Chondrocyte (in vitro differentiated cells): Measurements from ENCODE around the gene DEFB113. TPM values are rescaled to one million over a fixed set of nuclear protein-coding genes. Genes with fewer than 3 reads are reported as not detected.

ENCODE experiments used
- DNase-seq: peaks from one replicate; pipeline ENCODE4 v3.0.0; 2021; ENCODE audit warnings: mixed read lengths, low spot score
- H3K27ac Mint-ChIP-seq: one replicate; pipeline ENCODE4 v1.8.0; 2021; ENCODE audit warnings: mild to moderate bottlenecking, moderate library complexity, mixed read lengths; ENCODE audit not compliant: unreplicated experiment
- H3K27me3 Mint-ChIP-seq: 2 replicates; pipeline ENCODE4 v1.8.0; 2021; ENCODE audit warnings: low read depth, mixed read lengths
- H3K36me3 Mint-ChIP-seq: 2 replicates; pipeline ENCODE4 v1.8.0; 2021; ENCODE audit warnings: low read depth, mixed read lengths
- H3K4me1 Mint-ChIP-seq: 2 replicates; pipeline ENCODE4 v1.8.0; 2021; ENCODE audit warnings: low read depth, mild to moderate bottlenecking, mixed read lengths
- H3K4me3 Mint-ChIP-seq: one replicate; pipeline ENCODE4 v1.8.0; 2021; ENCODE audit warnings: mild to moderate bottlenecking, moderate library complexity, mixed read lengths; ENCODE audit not compliant: unreplicated experiment
- H3K9me3 Mint-ChIP-seq: 2 replicates; pipeline ENCODE4 v1.8.0; 2021; ENCODE audit warnings: low read depth, mixed read lengths
- total RNA-seq: library from RNA; stranded (reverse); gene quantifications from 3 replicates; pipeline ENCODE4 v1.2.1, GENCODE V29; 2021
- TF ChIP-seq, protein P1 (sequence below): fragments of 200-600 bp; sonication (generic); IDR thresholded peaks from 2 replicates; pipeline ENCODE4 v1.5.0; 2021; ENCODE audit warnings: antibody characterized with exemption, mild to moderate bottlenecking, moderate library complexity

Gene DEFB113
- total RNA-seq, 1 donor from 2014 or later: not detected

DNA sequence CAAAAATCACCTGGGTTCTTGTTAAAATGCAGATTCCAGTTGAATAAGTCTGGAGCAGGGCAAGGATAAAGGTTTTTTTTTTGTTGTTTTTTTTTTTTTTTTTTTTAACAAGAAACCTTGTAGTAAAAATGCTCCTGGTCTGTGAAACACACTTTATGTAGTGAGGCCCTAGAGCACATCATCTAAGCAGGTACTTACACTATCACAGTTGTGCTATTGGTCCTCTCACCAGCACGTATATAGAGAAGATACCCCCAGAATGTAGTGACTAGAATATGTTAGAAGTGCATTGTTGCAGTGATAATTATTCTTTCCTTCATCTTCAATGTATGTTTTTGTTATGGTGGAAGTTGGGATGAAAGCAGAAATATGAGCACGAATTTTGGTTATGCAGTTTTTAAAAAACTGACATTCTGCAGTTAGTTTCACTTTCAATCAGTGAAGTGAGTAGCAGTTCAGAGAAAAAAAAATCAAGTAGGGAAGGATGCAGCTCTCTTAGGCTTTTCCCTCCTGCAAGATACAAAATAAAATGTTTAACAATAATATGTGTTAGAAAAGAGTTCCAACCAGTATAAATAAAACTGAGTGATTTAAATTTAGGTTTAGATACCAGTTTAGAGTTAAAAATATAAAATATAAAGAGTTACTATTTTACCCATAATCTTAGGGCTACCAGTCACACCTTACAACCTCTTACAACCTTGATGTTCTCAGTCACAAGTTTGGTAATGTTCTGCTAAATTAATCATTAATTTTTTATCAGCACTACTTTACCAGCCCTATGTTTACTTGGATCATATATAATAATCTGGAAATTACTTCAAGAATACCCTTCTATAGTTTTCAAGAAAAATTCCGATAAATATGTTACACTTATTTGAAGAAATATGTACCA lies 9.2 kb upstream of the DEFB113 start:
- Mint-ChIP-seq H3K4me1 (no peaks in the 10 kb centered on the region), H3K27ac (no peak overlapping the region)
- TF ChIP-seq, protein P1, sequence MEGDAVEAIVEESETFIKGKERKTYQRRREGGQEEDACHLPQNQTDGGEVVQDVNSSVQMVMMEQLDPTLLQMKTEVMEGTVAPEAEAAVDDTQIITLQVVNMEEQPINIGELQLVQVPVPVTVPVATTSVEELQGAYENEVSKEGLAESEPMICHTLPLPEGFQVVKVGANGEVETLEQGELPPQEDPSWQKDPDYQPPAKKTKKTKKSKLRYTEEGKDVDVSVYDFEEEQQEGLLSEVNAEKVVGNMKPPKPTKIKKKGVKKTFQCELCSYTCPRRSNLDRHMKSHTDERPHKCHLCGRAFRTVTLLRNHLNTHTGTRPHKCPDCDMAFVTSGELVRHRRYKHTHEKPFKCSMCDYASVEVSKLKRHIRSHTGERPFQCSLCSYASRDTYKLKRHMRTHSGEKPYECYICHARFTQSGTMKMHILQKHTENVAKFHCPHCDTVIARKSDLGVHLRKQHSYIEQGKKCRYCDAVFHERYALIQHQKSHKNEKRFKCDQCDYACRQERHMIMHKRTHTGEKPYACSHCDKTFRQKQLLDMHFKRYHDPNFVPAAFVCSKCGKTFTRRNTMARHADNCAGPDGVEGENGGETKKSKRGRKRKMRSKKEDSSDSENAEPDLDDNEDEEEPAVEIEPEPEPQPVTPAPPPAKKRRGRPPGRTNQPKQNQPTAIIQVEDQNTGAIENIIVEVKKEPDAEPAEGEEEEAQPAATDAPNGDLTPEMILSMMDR: no peak

DNA sequence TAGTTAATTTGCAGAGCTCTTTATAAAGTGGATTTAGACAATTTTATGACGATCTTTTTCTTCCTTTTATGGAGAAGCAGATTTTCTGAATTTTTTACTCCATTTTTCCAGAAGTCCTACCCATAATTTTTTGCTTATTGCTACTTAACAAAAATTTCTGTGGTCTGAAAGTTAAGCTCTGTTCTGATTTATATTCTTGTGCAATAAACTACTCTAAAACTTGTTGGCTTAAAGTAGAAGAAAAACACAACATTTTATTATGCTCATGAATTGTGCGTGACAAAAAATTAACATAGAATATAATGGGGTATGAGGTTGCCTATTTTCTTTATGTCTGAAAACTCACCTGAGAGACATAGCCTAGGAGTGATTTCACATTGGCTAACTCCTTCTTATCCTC lies 2.6 kb downstream of the DEFB113 start:
- DNase-seq: no peak
- Mint-ChIP-seq H3K27me3 (peaks cover 16% of the 10 kb centered on the region), H3K9me3 (no peaks in the 10 kb centered on the region), H3K4me3 (no peak overlapping the region), H3K27ac (no peak overlapping the region), H3K36me3 (no peaks in the 10 kb centered on the region), H3K4me1 (no peaks in the 10 kb centered on the region)
- TF ChIP-seq, protein P1: no peak

More for the DNA sequence above, 9.2 kb upstream of the DEFB113 start:
- Mint-ChIP-seq H3K36me3 (no peaks in the 10 kb centered on the region), H3K27me3 (peaks cover 9% of the 10 kb centered on the region), H3K9me3 (peaks cover 5% of the 10 kb centered on the region), H3K4me3 (no peak overlapping the region)
- no peak for DNase-seq

DNA sequence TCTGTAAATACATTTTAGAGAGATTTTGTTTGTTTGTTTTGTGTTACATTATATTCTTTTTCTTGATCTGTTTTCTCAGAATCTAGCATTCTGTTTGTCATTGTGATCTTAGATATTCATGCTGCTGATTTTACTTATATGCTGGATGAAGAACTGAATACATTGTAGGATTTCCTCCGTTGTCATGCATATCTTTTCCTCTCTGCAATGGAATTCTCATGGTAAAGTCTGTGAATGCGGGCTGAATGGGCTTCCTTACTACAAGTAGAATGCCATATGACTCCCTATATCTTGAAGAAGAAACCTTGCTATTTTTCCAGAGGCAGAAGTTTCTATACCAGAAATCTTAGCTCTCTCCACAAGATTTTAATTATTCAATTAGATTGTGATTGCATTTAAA lies 3.1 kb downstream of the DEFB113 start:
- Mint-ChIP-seq H3K27me3 (peaks cover 13% of the 10 kb centered on the region), H3K4me3 (no peak overlapping the region), H3K27ac (no peak overlapping the region), H3K9me3 (no peaks in the 10 kb centered on the region), H3K4me1 (no peaks in the 10 kb centered on the region), H3K36me3 (no peaks in the 10 kb centered on the region)
- TF ChIP-seq, protein P1: no peak
- DNase-seq: no peak

DNA sequence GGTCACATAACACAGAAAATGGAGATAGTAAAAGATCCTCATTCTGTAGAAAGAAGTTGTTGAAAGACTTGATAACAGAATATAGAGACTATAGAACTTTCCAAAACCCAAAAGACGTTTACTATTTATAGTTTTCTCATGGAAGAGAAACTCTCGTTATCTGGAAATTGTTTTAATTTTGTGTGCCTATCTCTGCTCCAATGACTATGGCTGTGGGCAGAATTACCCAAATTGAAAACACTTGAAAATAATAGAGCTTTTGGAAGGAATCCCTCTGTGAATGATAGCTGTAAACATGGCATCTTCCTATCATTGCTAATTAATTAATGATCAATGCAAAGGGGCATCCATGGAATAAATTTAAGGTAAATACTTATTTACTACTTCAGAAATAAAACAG lies 5.4 kb downstream of the DEFB113 start, which contains the start of gene DEFB114:
TSS of gene DEFB114 (minus strand) at position 101 of the 400 bp plus-strand sequence. CDS start at position 42, 59 bp downstream.
- peaks cover 9% of the 10 kb centered on the region for H3K27me3 Mint-ChIP-seq
- no peaks in the 10 kb centered on the region for H3K4me1 Mint-ChIP-seq
- no peaks in the 10 kb centered on the region for H3K36me3 Mint-ChIP-seq
- DNase-seq: no peak
- no peak within 1 kb of the TSS for H3K27ac Mint-ChIP-seq
- no peak within 1 kb of the TSS for H3K4me3 Mint-ChIP-seq
- no peaks in the 10 kb centered on the region for H3K9me3 Mint-ChIP-seq
- TF ChIP-seq, protein P1: no peak

DNA sequence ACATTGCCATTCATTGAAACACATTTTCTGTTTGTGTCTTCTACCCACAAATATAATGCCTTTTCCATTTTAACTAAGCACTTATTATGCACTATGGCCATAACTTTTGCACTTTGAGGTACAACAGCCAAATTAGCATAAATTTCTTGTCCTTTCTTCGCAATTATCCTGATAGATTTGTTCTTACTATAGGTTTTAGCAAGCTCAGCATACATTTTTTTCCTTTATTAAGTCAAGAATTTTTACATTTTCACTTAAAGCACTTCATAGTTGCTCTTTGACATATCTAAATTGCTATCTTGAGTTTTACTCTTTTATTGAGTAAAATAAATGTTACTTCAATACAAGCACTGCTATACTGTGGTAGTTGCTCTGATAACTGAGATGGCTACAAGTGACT lies 11.2 kb downstream of the DEFB113 start:
- Mint-ChIP-seq H3K4me1 (no peaks in the 10 kb centered on the region), H3K36me3 (no peaks in the 10 kb centered on the region), H3K27me3 (no peaks in the 10 kb centered on the region), H3K9me3 (no peaks in the 10 kb centered on the region), H3K27ac (no peak overlapping the region), H3K4me3 (no peak overlapping the region)
- DNase-seq: no peak
- TF ChIP-seq, protein P1: no peak
